ENCODE measurements around the gene ZMYND11.

The ZMYND11 gene

GRCh38 chr10:135132-135600 lies at the start of gene ZMYND11:
ZMYND11 (plus strand) TSS chr10:135455; CDS start chr10:180013, 44,558 bp downstream.
- Histone ChIP-seq H3K27ac (ENCODE audit: extremely low read depth, low read depth, low read length) (peak within 1 kb of the TSS; percentile 97), H3K4me1 (ENCODE audit: control insufficient read depth, insufficient read depth, low read length) (peaks cover 27% of the 10 kb centered on the region), H3K4me3 (ENCODE audit: low read depth, low read length) (peak within 1 kb of the TSS; percentile 76), H3K36me3 (ENCODE audit: control insufficient read depth in 2 of 2, insufficient read depth in 1 of 2, low read length in 2 of 2) (no peaks in the 10 kb centered on the region), H3K9me3 (ENCODE audit: control insufficient read depth, insufficient read depth, low read depth, low read length) (no peaks in the 10 kb centered on the region)
- ChIA-PET POLR2A (no interaction called here), CTCF (no interaction called here)
- TF ChIP-seq ZNF16 (tag by site-specific recombination; IDR thresholded peaks at IDR 0.05; ENCODE audit: low read depth) (no peak), ZNF184 (tag by site-specific recombination; IDR thresholded peaks at IDR 0.05) (no peak), ZSCAN30 (tag by site-specific recombination; IDR thresholded peaks at IDR 0.05) (0 out of 2 replicates have a peak, but pooled peaks have one; percentile 32), ZNF596 (tag by site-specific recombination; IDR thresholded peaks at IDR 0.05) (no peak), SALL2 (tag by site-specific recombination; IDR thresholded peaks at IDR 0.05; ENCODE audit: borderline replicate concordance) (no peak), YY2 (tag by site-specific recombination; IDR thresholded peaks at IDR 0.05) (no peak), ZNF791 (tag by site-specific recombination; IDR thresholded peaks at IDR 0.05) (no peak), ZNF114 (tag by site-specific recombination; IDR thresholded peaks at IDR 0.05) (no peak)
- TF ChIP-seq, protein P1, sequence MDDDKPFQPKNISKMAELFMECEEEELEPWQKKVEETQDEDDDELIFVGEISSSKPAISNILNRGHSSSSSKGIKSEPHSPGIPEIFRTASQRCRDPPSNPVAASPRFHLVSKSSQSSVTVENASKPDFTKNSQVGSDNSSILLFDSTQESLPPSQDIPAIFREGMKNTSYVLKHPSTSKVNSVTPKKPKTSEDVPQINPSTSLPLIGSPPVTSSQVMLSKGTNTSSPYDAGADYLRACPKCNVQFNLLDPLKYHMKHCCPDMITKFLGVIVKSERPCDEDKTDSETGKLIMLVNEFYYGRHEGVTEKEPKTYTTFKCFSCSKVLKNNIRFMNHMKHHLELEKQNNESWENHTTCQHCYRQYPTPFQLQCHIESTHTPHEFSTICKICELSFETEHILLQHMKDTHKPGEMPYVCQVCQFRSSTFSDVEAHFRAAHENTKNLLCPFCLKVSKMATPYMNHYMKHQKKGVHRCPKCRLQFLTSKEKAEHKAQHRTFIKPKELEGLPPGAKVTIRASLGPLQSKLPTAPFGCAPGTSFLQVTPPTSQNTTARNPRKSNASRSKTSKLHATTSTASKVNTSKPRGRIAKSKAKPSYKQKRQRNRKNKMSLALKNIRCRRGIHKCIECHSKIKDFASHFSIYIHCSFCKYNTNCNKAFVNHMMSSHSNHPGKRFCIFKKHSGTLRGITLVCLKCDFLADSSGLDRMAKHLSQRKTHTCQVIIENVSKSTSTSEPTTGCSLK (tag by site-specific recombination; IDR thresholded peaks at IDR 0.05) = no peak
- TF ChIP-seq, protein P2, sequence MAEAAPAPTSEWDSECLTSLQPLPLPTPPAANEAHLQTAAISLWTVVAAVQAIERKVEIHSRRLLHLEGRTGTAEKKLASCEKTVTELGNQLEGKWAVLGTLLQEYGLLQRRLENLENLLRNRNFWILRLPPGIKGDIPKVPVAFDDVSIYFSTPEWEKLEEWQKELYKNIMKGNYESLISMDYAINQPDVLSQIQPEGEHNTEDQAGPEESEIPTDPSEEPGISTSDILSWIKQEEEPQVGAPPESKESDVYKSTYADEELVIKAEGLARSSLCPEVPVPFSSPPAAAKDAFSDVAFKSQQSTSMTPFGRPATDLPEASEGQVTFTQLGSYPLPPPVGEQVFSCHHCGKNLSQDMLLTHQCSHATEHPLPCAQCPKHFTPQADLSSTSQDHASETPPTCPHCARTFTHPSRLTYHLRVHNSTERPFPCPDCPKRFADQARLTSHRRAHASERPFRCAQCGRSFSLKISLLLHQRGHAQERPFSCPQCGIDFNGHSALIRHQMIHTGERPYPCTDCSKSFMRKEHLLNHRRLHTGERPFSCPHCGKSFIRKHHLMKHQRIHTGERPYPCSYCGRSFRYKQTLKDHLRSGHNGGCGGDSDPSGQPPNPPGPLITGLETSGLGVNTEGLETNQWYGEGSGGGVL (tag by site-specific recombination; IDR thresholded peaks at IDR 0.05) = peak; percentile 14; the same call in 1 of the 2 replicates

DNA sequence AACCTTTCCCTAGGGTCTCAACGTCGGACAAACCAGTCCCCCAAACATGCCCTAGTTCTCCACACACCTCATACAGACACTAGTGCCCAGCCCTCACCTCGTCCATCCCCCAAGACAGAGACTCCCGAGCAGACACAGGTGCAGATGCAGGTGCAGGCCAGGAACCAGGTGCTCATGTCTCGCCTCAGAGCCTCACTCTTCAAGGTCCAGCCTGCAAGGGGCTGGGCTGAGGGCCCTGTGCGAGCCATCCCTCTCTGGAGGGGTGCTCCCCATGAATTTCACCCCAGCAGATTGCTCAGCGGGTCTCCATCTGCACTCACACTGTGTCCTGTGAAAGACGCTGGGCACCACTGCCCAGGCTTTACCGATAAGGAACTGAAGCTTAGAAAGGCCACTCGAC lies 49.2 kb upstream of the ZMYND11 start:
- H3K36me3 ChIP-seq (ENCODE audit: control insufficient read depth in 2 of 2, insufficient read depth in 1 of 2, low read length in 2 of 2) = no peaks in the 10 kb centered on the region
- POLR2A ChIA-PET = no interaction called here
- CTCF ChIA-PET = no interaction called here
- TF ChIP-seq ZNF677 (tag by site-specific recombination; IDR thresholded peaks at IDR 0.05) = no peak
- TF ChIP-seq ZNF121 (tag by site-specific recombination; IDR thresholded peaks at IDR 0.05) = no peak
- TF ChIP-seq, protein P3, sequence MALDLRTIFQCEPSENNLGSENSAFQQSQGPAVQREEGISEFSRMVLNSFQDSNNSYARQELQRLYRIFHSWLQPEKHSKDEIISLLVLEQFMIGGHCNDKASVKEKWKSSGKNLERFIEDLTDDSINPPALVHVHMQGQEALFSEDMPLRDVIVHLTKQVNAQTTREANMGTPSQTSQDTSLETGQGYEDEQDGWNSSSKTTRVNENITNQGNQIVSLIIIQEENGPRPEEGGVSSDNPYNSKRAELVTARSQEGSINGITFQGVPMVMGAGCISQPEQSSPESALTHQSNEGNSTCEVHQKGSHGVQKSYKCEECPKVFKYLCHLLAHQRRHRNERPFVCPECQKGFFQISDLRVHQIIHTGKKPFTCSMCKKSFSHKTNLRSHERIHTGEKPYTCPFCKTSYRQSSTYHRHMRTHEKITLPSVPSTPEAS (tag by site-specific recombination; IDR thresholded peaks at IDR 0.05) = no peak
- TF ChIP-seq TRIM28 (IDR thresholded peaks at IDR 0.05; ENCODE audit: borderline replicate concordance, low read length) = no peak
- TF ChIP-seq ZSCAN30 (tag by site-specific recombination; IDR thresholded peaks at IDR 0.05) = no peak
- TF ChIP-seq ZSCAN18 (tag by site-specific recombination; IDR thresholded peaks at IDR 0.05) = no peak
- no peaks in the 10 kb centered on the region for H3K4me1 ChIP-seq (ENCODE audit: control insufficient read depth, insufficient read depth, low read length)
- H3K27ac ChIP-seq (ENCODE audit: extremely low read depth, low read depth, low read length) = no peak overlapping the region
- H3K9me3 ChIP-seq (ENCODE audit: control insufficient read depth, insufficient read depth, low read depth, low read length) = no peaks in the 10 kb centered on the region
- no peak overlapping the region for H3K4me3 ChIP-seq (ENCODE audit: low read depth, low read length)
